DMS153 (cell line): ENCODE results near the gene SPART.
"Not testable (repeated sequence)": the region's sequence is repeated elsewhere in the genome, so short reads cannot be mapped to it uniquely, and the experiment has no call there.

Experiments used
- DNase-seq: peaks from one replicate; lab custom pipeline; 2025; lab: John Stamatoyannopoulos, UW

Gene SPART

GRCh38 chr13:36354842-36355623 is 8.8 kb upstream of the SPART start:
- no peak for DNase-seq

GRCh38 chr13:36353001-36353400 is 6.8 kb upstream of the SPART start:
- DNase-seq, result no peak

- DNase-seq, result no peak
Measured at GRCh38 chr13:36352350-36352749, 6.2 kb upstream of the SPART start.

- DNase-seq, result no peak
Measured at GRCh38 chr13:36347531-36348210, 1.5 kb upstream of the SPART start.

- DNase-seq, result no peak
Measured at GRCh38 chr13:36345438-36346221, 564 bp downstream of the SPART start.

GRCh38 chr13:36344886-36345437 is 1.2 kb downstream of the SPART start:
- DNase-seq, result no peak

GRCh38 chr13:36344173-36344572 is 2.0 kb downstream of the SPART start:
- DNase-seq, result no peak

GRCh38 chr13:36343766-36344165 is 2.4 kb downstream of the SPART start:
- DNase-seq, result no peak

- DNase-seq, result no peak
Measured at GRCh38 chr13:36342715-36343114, 3.5 kb downstream of the SPART start.

- DNase-seq, result no peak
Measured at GRCh38 chr13:36341718-36342117, 4.5 kb downstream of the SPART start.

GRCh38 chr13:36339600-36340155 is 6.5 kb downstream of the SPART start:
- DNase-seq, result no peak

GRCh38 chr13:36337938-36338641 is 8.1 kb downstream of the SPART start:
- no peak for DNase-seq

GRCh38 chr13:36332986-36333385 is 13.2 kb downstream of the SPART start:
- no peak for DNase-seq

- DNase-seq, result not testable (repeated sequence)
Measured at GRCh38 chr13:36332255-36332654, 13.9 kb downstream of the SPART start.

GRCh38 chr13:36331280-36331679 is 14.9 kb downstream of the SPART start:
- DNase-seq, result no peak

- no peak for DNase-seq
Measured at GRCh38 chr13:36329361-36329760, 16.8 kb downstream of the SPART start.

- no peak for DNase-seq
Measured at GRCh38 chr13:36328821-36329220, 17.4 kb downstream of the SPART start.

- DNase-seq, result no peak
Measured at GRCh38 chr13:36325912-36326311, 20.3 kb downstream of the SPART start.

GRCh38 chr13:36324881-36325280 is 21.3 kb downstream of the SPART start:
- not testable (repeated sequence) for DNase-seq

- DNase-seq, result no peak
Measured at GRCh38 chr13:36323951-36324566, 22.1 kb downstream of the SPART start.

GRCh38 chr13:36323408-36323807 is 22.8 kb downstream of the SPART start:
- no peak for DNase-seq
